H1 (cell line): ENCODE results near the gene CDY1. TPM values are rescaled to one million over a fixed set of nuclear protein-coding genes. Genes with fewer than 3 reads are reported as not detected.
"Not testable (repeated sequence)": the region's sequence is repeated elsewhere in the genome, so short reads cannot be mapped to it uniquely, and the experiment has no call there.

ENCODE experiments used
- CTCF ChIA-PET: fragments of 300-600 bp; sonication (Branson Sonifier 250); formaldehyde crosslinking; loops from one replicate; lab custom pipeline; 2021; ENCODE audit not compliant: partially characterized antibody; lab: Charles Lee
- POLR2A ChIA-PET: fragments of 300-600 bp; sonication (Branson Sonifier 250); formaldehyde crosslinking; loops from one replicate; lab custom pipeline; 2021; ENCODE audit warnings: inconsistent platforms; ENCODE audit not compliant: partially characterized antibody; lab: Charles Lee
- DNase-seq, 2 experiments: peaks; one replicate each; pipeline versions ENCODE4 v3.0.0 to v3.0.0-alpha.2; 2010 to 2022; ENCODE audit warnings: low spot score in 2 of 2, low read depth in 1 of 2, mixed read lengths in 1 of 2
- FAIRE-seq: peaks from 2 replicates; lab custom pipeline; 2011; peaks lifted over from hg19 to GRCh38; lab: Jason Lieb, UNC
- H2AFZ ChIP-seq: 2 replicates; pipeline ENCODE4 v1.8.1; 2012; ENCODE audit warnings: low read length, inconsistent platforms
- H2AK5ac ChIP-seq: 2 replicates; pipeline ENCODE4 v1.6.1; 2013; ENCODE audit warnings: low read depth, low read length
- H2BK120ac ChIP-seq: replicated peaks from 2 replicates; pipeline ENCODE3; 2013; ENCODE audit warnings: low read depth, low read length, inconsistent platforms
- H2BK12ac ChIP-seq: 2 replicates; pipeline ENCODE4 v1.6.1; 2013; ENCODE audit warnings: low read depth, low read length
- H2BK15ac ChIP-seq: 2 replicates; pipeline ENCODE4 v1.6.1; 2013; ENCODE audit warnings: low read length
- H2BK20ac ChIP-seq: 2 replicates; pipeline ENCODE4 v1.6.1; 2013; ENCODE audit warnings: low read length
- H2BK5ac ChIP-seq: 2 replicates; pipeline ENCODE4 v1.6.1; 2013; ENCODE audit warnings: low read depth, low read length
- H3K14ac ChIP-seq: 2 replicates; pipeline ENCODE4 v1.6.1; 2013; ENCODE audit warnings: inconsistent platforms; ENCODE audit not compliant: insufficient read length
- H3K18ac ChIP-seq: 2 replicates; pipeline ENCODE4 v1.6.1; 2013; ENCODE audit warnings: low read length; ENCODE audit errors: extremely low read depth
- H3K23ac ChIP-seq: 2 replicates; pipeline ENCODE4 v1.6.1; 2013; ENCODE audit warnings: inconsistent platforms; ENCODE audit not compliant: insufficient read length
- H3K23me2 ChIP-seq: 2 replicates; pipeline ENCODE4 v1.6.1; 2013; ENCODE audit warnings: low read depth, low read length
- H3K27ac ChIP-seq: 2 replicates; pipeline ENCODE4 v1.6.1; 2011; ENCODE audit warnings: low read depth, low read length, inconsistent platforms
- H3K27me3 ChIP-seq, 4 experiments: replicated peaks in 1 of 4; 1 replicate in 1 of 4; 2 replicates in 3 of 4; pipeline versions ENCODE4 v1.6.1 to v1.8.1; 2011 to 2013; ENCODE audit warnings: low read length in 3 of 4, mild to moderate bottlenecking in 3 of 4, inconsistent platforms in 2 of 4, mixed read lengths in 2 of 4, moderate library complexity in 1 of 4; ENCODE audit not compliant: control insufficient read depth in 3 of 4, insufficient read depth in 3 of 4; ENCODE audit errors: extremely low read depth in 1 of 4
- H3K36me3 ChIP-seq, 4 experiments: 2 replicates each; pipeline versions ENCODE4 v1.6.1 to v1.8.1; 2011 to 2013; ENCODE audit warnings: mild to moderate bottlenecking in 4 of 4, low read length in 3 of 4, moderate library complexity in 2 of 4, control low read depth in 1 of 4, inconsistent platforms in 1 of 4; ENCODE audit not compliant: insufficient read depth in 4 of 4, control insufficient read depth in 2 of 4
- H3K4ac ChIP-seq: replicated peaks from 2 replicates; pipeline ENCODE3; 2013; ENCODE audit warnings: low read length, low read depth, mixed read lengths, inconsistent platforms; ENCODE audit not compliant: insufficient read length
- H3K4me1 ChIP-seq, 4 experiments: replicated peaks in 1 of 4; 1 replicate in 1 of 4; 2 replicates in 3 of 4; pipeline versions ENCODE4 v1.6.1 to v1.8.1; 2011 to 2013; ENCODE audit warnings: low read length in 3 of 4, inconsistent platforms in 2 of 4, mixed read lengths in 1 of 4; ENCODE audit not compliant: insufficient read depth in 4 of 4, control insufficient read depth in 3 of 4
- H3K4me2 ChIP-seq, 2 experiments: 2 replicates each; pipeline versions ENCODE4 v1.6.1 to v1.8.1; 2011 to 2013; ENCODE audit warnings: low read depth in 2 of 2, low read length in 2 of 2, control low read depth in 1 of 2, inconsistent platforms in 1 of 2, mild to moderate bottlenecking in 1 of 2; ENCODE audit not compliant: insufficient read depth in 1 of 2
- H3K4me3 ChIP-seq, 4 experiments: fragments of 200-600, 300-600 bp in 1 of 4; sonication (generic), shearing (Covaris generic), sonication (Bioruptor Twin) in 1 of 4; 2 replicates each; pipeline versions ENCODE4 v1.5.1 to v1.8.1; 2011 to 2016; ENCODE audit warnings: low read length in 4 of 4, low read depth in 3 of 4, control low read depth in 2 of 4, inconsistent platforms in 2 of 4, mild to moderate bottlenecking in 2 of 4, mixed read lengths in 1 of 4, moderate library complexity in 1 of 4; ENCODE audit not compliant: insufficient read depth in 2 of 4; ENCODE audit errors: extremely low read depth in 1 of 4
- H3K56ac ChIP-seq: replicated peaks from 2 replicates; pipeline ENCODE3; 2013; ENCODE audit warnings: low read depth, mild to moderate bottlenecking, mixed read lengths, low read length, inconsistent platforms; ENCODE audit not compliant: insufficient read length
- H3K79me1 ChIP-seq: 2 replicates; pipeline ENCODE4 v1.6.1; 2013; ENCODE audit warnings: low read depth, low read length, control low read depth
- H3K79me2 ChIP-seq, 2 experiments: 2 replicates each; pipeline versions ENCODE4 v1.6.1 to v1.8.1; 2012 to 2013; ENCODE audit warnings: low read length in 2 of 2, mild to moderate bottlenecking in 2 of 2, inconsistent platforms in 1 of 2; ENCODE audit not compliant: insufficient read depth in 2 of 2, control insufficient read depth in 1 of 2
- H3K9ac ChIP-seq, 4 experiments: replicated peaks in 1 of 4; 1 replicate in 1 of 4; 2 replicates in 3 of 4; pipeline versions ENCODE4 v1.6.1 to v1.8.1; 2011 to 2013; ENCODE audit warnings: low read depth in 3 of 4, low read length in 3 of 4, control low read depth in 2 of 4, mild to moderate bottlenecking in 2 of 4, moderate library complexity in 2 of 4, inconsistent platforms in 1 of 4; ENCODE audit errors: extremely low read depth in 1 of 4
- H3K9me3 ChIP-seq, 2 experiments: 2 replicates each; pipeline versions ENCODE4 v1.6.1 to v1.8.1; 2012 to 2013; ENCODE audit warnings: mild to moderate bottlenecking in 2 of 2, moderate library complexity in 2 of 2, control low read depth in 1 of 2, inconsistent platforms in 1 of 2, low read depth in 1 of 2, low read length in 1 of 2, mixed read lengths in 1 of 2; ENCODE audit not compliant: insufficient read depth in 2 of 2
- H4K20me1 ChIP-seq, 2 experiments: replicated peaks in 1 of 2; 2 replicates each; pipeline versions ENCODE3 to v1.8.1; 2011 to 2013; ENCODE audit warnings: inconsistent platforms in 2 of 2, low read length in 2 of 2, mild to moderate bottlenecking in 1 of 2; ENCODE audit not compliant: insufficient read depth in 2 of 2, control insufficient read depth in 1 of 2
- H4K5ac ChIP-seq: 2 replicates; pipeline ENCODE4 v1.6.1; 2013; ENCODE audit warnings: low read length, low read depth, mixed read lengths, inconsistent platforms; ENCODE audit not compliant: insufficient read length
- H4K8ac ChIP-seq: 2 replicates; pipeline ENCODE4 v1.8.0; 2013; ENCODE audit warnings: mild to moderate bottlenecking, moderate library complexity, low read length, inconsistent platforms; ENCODE audit not compliant: insufficient read depth; ENCODE audit errors: extremely low read depth
- H4K91ac ChIP-seq: replicated peaks from 2 replicates; pipeline ENCODE3; 2013; ENCODE audit warnings: low read length, mixed read lengths, inconsistent platforms; ENCODE audit not compliant: insufficient read length
- WGBS, 2 experiments: shearing (Covaris generic) in 1 of 2; methylation state at CpG; one replicate each; pipeline versions ENCODE4 v1.1.6 to v1.1.7; 2013 to 2015; ENCODE audit warnings: low lambda C conversion rate in 2 of 2, mixed read lengths in 2 of 2, inconsistent platforms in 1 of 2, low coverage in 1 of 2, missing lambda C conversion rate in 1 of 2; ENCODE audit not compliant: insufficient replicate concordance in 2 of 2, insufficient coverage in 1 of 2, insufficient read length in 1 of 2; ENCODE audit errors: extremely low coverage in 1 of 2, missing lambda C conversion rate in 1 of 2; 5-methylcytosine and 5-hydroxymethylcytosine counted together
- polyA plus RNA-seq, 7 experiments: library from polyadenylated mRNA; depleted of rRNA in 3 of 7; stranded (reverse) in 5 of 7; unstranded in 2 of 7; fragments of >200 nt in 5 of 7; fragments of 200-250 nt in 2 of 7; gene quantifications; 1 replicate in 5 of 7; 2 replicates in 1 of 7; 4 replicates in 1 of 7; pipeline versions ENCODE4 v1.2.1 to v1.2.3, GENCODE V29; 2011 to 2013; ENCODE audit warnings: missing spikeins in 2 of 7, mixed read lengths in 2 of 7
- total RNA-seq: library from RNA; stranded (reverse); fragmentation: NEBNext Ultra II Directional; extraction: Animal tissue kit (Norgen Biotek cat#: 25700); gene quantifications from 2 replicates; pipeline ENCODE4 v1.2.1, GENCODE V29; 2021

Gene CDY1
- total and polyA plus RNA-seq, 2 of the 8 experiments (the other 6 are each of a cell fraction or from before 2014, with no cell fraction given) = not detected

- H3K27ac ChIP-seq, CTCF ChIA-PET, H3K4ac ChIP-seq, H3K4me2 ChIP-seq, H2AFZ ChIP-seq, H4K20me1 ChIP-seq, H4K8ac ChIP-seq, H2BK120ac ChIP-seq, H3K23ac ChIP-seq, H3K9me3 ChIP-seq, H3K27me3 ChIP-seq, POLR2A ChIA-PET, H3K14ac ChIP-seq, H3K36me3 ChIP-seq, H3K56ac ChIP-seq, H3K9ac ChIP-seq, H3K18ac ChIP-seq, H2BK5ac ChIP-seq, H3K4me3 ChIP-seq, H2BK12ac ChIP-seq, H3K4me1 ChIP-seq, DNase-seq, H2BK15ac ChIP-seq, H4K91ac ChIP-seq, FAIRE-seq, H2BK20ac ChIP-seq, H3K79me2 ChIP-seq, H2AK5ac ChIP-seq, H3K23me2 ChIP-seq, H4K5ac ChIP-seq, H3K79me1 ChIP-seq: not testable (repeated sequence)
- WGBS, 2 experiments = no CpG with 5 or more reads among the region's 3 CpGs
Measured at GRCh38 chrY:25639852-25640251, 17.9 kb downstream of the CDY1 start.

DNA sequence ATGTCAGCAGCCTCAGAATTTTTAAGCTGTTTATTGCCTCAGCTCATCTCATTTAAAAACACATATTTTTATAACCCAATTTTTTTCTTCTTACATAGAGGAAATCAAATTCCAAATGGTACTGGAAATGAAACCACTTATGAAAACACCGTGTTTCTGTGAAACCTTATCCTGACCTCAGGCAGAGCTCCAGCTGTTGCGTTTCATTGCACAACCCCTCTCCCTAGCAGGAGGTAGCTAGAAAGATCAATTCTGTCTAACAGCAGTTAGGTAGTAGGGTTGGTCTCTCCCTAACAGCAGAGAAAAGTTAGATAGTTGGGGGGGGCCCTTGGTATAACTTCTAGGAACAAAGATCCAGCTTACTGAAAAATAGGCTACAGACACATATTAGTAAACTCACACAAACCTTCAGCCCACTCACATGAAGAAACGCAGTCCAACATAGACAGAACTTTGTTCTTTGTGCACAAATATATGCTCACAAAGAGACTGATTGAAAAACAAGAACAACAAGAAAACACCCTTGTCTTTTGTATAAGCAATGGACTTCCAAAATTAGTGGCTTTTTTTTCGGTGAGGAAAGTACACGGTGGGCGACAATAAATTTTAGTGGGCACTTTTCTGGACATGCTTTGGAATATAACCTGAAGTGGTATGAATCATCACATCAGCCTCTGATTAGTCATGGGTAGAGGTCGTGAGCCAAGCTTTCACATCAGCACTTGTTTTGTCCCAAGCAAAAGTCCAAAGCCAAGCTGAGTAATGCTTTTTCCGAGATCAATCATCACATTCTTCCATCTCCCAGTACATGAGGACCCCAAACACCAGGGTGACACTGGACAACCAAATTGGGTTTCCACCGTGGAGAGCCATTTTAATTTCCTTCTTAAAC, 21.4 kb downstream of the CDY1 start:
- H4K20me1 ChIP-seq, DNase-seq, H3K4ac ChIP-seq, H3K36me3 ChIP-seq, H3K79me2 ChIP-seq, H4K8ac ChIP-seq, H3K9me3 ChIP-seq, H3K9ac ChIP-seq, H3K27ac ChIP-seq, H3K23me2 ChIP-seq, POLR2A ChIA-PET, H2AK5ac ChIP-seq, H3K4me2 ChIP-seq, H3K56ac ChIP-seq, H3K14ac ChIP-seq, H3K18ac ChIP-seq, H2AFZ ChIP-seq, H4K91ac ChIP-seq, H2BK120ac ChIP-seq, H3K23ac ChIP-seq, H2BK5ac ChIP-seq, H2BK15ac ChIP-seq, H4K5ac ChIP-seq, FAIRE-seq, H3K4me3 ChIP-seq, H2BK12ac ChIP-seq, H3K27me3 ChIP-seq, CTCF ChIA-PET, H3K79me1 ChIP-seq, H3K4me1 ChIP-seq, H2BK20ac ChIP-seq: not testable (repeated sequence)
- WGBS, 2 experiments = no CpG with 5 or more reads among the region's 9 CpGs
